Astrocyte of the hippocampus (primary cell): ENCODE results near the gene NAIF1.

Experiments used
- DNase-seq: peaks from one replicate; pipeline ENCODE4 v3.0.0; 2011; ENCODE audit warnings: low read depth, low spot score

The NAIF1 gene

GRCh38 chr9:128102861-128103588 is 35.9 kb upstream of the NAIF1 start:
- no peak for DNase-seq

GRCh38 chr9:128102196-128102595 is 35.1 kb upstream of the NAIF1 start:
- no peak for DNase-seq

- DNase-seq: no peak
Measured at GRCh38 chr9:128101690-128102089, 34.6 kb upstream of the NAIF1 start.

GRCh38 chr9:128101231-128101661 is 34.1 kb upstream of the NAIF1 start:
- no peak for DNase-seq

DNA sequence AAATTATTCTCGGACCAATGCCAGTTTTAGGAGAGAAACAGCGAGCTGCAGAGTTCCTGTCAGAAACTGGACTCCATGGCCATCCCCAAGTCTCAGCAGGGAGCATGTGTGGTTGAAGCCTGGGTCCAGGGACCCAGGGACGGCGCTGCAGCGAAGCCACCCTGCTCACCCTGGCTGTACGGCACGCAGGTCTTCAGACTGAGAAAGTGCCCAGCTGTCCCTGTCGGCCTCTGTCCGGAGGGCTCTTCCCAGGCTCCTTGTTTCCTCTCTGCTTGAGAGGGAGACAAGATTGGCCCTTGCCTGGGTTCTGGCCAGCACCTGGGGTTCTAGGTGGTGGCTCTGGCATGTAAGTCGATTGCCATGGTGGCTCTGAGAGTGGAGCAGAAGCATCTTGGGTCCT is 33.5 kb upstream of the NAIF1 start:
- no peak for DNase-seq

DNA sequence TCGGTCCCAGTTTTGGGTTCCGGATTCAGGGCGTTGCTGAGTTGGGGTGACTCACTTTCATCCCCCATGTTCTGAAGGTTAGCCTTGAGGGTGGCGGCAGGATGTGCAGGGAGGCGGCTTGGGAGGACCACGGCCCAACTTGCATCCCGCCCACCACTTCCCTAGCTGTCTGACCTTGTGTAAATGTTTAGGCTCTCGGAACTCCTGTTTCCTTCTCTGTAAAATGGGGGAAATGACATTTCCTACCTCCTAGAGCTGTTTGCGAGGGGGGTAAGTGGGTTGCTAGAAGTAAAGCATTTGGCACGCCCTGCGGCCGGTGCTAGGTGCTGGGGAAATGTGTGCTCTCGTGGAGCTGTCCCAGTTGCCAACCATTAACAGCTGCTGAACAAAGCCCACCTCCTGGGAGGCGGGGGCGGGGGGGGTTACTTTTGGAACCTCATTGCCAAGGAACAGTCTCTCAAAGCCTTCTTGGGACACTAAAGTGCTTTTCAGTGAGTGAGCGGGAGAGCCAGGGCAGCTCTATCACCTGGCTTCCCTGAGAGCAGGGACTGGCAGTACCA is 32.9 kb upstream of the NAIF1 start:
- peak; percentile 20 for DNase-seq

DNA sequence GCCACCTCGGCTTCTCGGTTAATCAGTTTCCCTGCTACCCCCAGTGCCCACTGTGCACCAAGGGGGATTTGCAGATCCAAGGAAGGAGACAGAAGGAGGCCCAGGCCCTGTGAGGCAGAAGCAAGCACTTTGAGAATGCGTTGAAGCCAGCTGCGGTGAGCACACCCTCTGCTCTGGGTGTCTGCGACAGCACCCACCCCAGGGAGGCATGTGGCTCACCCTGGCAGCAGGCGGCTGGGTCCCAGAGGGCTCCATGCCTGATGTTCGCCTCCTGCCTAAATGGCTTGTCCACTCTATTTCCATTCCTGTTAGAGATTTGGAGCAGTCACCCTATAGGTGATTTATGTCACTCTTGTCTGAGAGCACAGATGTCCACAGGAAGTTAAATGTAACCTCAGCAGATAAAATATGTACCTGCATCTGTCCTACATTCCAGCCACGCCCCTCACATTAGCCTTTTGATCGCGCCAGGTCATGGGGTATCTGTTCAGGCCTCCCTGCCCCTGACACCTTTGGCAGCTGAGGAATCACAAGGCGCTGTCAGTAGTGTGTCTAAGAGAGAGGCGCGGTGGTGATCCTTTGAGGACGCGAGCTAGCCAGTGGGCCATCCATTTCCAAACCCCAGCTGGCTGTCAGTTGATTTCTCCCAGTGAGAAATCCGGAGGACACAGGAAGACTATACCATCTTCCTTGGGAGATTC is 32.3 kb upstream of the NAIF1 start:
- DNase-seq: peak; percentile 64

GRCh38 chr9:128098297-128099230 is 31.4 kb upstream of the NAIF1 start:
- DNase-seq: peak; percentile 98

DNA sequence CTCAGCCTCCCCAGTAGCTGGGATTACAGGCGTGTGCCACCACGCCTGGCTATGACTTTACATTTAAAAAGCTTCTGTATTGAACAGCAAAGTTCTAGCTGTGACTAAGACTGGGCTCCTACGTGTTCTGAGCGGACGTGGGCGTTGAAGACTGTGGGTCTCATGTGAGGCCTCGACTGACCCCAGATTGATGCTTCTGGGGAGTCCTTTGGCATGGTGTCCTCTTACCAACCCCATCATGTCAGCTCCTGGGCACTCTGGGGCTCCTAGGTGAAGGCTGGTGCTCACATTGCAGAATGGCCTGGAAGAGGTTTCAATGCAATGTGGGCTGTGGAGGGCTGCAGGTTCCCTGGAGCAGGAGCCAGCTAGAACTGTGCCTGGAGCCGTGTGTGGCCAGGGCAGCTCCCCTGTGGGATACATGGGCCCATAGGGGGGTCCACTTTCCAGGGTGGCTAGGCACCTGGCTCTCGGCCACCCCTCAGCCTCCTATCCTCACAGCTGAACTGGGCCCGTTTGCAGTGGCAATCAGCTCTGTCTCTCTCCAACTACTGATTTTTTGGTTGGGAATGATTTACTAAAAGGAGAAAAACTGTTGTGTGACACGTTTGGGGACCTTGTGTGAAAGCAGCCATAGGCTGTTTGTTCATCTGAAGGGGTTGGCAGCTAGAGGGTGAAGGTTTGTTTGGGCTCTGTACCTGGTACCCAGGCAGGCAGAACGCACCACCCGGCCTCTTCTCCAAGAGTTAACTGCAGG is 30.6 kb upstream of the NAIF1 start:
- DNase-seq: no peak

DNA sequence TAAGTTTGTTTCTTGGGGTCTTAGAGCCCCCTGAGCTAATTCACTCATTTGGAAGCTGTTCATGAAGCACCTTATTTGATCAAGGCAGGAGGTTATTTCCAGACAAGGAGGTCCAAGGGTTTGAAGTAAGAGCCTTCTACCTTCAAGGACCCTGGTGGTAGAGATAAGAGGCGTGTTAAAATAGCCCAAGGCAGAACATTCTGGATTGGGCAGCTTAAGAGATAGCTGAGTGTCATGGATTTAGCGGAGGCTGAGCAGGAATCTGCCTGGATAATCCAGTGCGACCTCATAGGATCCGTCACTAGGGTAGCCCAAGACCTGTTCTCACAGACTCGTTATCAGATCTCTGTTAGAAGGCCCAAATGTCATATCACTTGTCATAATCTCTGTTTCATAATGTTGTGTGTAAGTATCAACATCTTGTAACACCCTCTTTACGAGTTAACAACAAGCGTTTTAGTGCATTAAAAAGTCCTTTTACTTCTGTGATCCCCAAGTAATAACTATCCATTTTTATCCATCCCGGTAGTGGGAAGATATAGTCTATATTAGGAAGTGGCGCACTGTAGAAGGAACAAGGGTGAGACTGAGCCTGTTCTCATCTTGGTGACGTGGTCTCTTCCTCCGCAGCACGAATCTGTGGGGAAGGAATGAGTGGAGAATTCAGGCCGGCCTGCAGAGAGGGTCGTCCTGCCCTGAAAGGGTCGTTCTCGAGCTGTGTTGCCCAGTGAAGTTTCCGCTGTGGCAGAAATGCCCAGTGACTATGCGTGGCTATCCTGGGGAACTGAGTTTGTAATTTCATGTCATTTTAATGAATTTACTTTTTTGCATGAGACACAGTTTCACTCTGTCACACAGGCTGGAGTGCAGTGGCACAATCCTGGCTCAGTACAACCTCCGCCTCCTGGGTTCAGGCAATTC is 29.8 kb upstream of the NAIF1 start:
- no peak for DNase-seq

DNA sequence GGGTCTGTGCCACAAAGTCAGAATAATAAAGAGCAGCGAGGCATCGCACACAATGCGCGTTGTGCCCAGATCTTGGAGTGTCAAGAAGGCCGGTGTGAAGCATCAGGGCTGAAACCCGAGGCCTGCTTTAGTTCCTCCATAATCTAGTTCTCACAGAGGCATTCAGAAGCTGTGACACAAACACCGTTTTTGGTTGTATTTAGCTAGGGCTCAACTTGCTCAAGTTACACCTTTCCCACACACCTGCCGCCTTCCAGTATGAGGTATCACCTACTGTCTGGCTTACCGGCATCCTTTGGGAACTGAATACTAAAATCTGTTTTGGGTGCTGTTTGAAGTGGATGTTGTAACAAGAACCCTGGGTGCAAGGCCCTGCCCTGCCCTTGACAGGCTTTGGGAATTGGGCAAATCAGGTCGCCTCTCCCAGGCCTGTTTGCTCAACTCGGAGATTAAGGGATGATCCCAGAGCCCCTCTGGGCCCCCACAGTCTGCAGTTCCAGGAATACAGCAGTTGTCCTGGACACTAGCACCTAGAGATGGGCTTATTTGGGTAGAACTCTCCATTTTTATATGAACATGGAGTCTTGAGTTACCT is 27.9 kb upstream of the NAIF1 start:
- no peak for DNase-seq

GRCh38 chr9:128094166-128094949 is 27.2 kb upstream of the NAIF1 start:
- DNase-seq: peak; percentile 98

DNA sequence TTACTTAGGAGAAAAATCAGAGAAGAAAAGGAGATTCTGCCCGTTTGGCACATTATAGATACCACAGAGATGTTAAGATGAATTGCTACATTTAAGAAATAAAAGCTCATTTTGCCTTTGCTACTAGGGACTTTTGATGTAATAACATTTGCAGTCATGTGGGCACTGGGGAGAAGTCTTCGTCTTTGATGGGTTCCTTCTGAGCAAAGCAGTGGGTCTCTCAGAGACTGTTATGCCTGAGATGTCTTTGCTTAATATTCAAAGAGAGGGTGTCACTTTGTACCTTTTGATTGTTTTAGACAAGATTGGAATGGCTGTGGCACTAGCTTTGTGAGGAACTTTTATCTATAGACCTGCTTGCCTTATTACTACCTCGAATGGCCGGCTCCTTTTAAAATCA is 25.9 kb upstream of the NAIF1 start:
- DNase-seq: no peak

DNA sequence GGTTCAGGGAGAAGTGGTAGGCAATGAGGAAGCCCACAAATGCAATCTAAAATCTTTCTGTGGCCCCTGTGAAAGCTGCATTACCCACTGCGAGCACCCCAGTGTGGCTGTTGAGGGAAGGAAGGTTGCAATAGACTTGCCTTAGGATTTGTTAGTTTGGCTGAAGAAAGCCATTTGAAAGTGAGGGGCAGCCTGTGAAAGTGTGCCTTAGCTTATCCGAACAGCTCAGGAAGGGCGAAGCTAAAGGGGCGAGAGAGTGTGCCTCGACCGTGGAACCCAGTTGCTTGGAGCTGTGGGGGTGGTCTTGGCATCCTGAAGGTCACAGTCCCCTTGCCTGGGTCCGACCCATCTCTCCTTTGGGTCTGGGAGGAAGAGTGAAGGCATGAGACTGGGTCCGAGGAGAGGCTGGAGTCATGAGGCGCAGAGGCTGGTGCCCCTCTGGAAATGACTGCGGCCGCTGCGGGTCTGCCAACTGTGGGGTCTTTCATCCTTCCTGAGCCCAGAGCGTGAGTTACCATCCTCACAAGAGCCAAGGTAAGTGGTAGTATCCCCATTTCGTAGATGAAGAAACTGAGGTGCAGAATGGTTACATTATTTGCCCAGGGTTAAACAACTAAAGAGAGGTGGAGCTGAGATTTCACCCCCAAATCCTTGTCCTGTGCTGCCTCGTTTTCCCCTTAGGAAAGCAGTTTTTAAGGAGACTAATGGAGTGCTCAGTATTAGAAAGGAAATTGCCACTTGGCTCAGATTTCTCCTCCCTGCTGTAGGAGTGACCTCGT is 25.3 kb upstream of the NAIF1 start:
- no peak for DNase-seq

DNA sequence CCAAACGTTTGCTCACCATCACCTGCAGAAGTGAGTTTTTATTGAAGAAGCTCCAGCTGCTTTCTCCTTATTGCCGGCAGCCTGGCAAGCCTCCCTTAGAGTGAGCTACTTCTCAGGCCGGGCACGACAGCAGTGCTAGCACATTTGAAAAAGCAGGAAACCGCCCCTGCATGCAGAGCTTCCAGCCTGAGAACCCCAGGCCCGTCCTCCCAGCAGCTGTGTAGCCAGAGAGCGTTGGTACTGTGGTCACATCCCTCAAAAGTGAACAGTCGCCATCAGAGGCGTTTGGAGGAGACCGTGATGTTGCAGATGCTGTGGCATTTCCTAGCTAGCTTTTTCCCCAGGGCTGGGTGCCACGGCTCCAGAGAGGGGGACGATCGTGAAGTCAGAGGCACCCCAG is 24.5 kb upstream of the NAIF1 start:
- peak; percentile 64 for DNase-seq

DNA sequence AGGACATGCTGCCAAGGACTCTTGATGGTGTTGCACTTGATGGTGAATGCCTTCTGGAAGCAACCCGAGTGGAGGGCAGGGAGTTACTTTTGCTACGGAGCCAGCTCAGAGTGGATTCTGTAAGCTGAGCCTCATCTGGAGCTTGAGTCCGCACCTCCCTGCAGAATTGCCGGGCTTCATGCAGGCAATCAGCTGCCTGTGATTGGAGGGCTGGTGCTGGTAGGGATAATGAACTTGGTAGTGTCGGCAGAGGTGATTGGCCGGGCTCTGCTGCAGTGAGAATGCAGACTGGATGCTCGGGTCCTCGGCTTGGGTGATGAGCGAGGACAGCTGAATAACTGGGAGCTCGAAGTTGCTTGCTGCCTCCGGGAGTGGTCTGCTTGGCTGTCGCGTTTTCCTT is 24.0 kb upstream of the NAIF1 start:
- peak; percentile 96 for DNase-seq

- DNase-seq: no peak
Measured at GRCh38 chr9:128089299-128089698, 22.2 kb upstream of the NAIF1 start.
